ENCODE data around the gene PBRM1. TPM values are rescaled to one million over a fixed set of nuclear protein-coding genes. Genes with fewer than 3 reads are reported as not detected.
"Not testable (repeated sequence)": the region's sequence is repeated elsewhere in the genome, so short reads cannot be mapped to it uniquely, and the experiment has no call there.

Gene PBRM1
- total RNA-seq, 1 donor from 2014 or later, result 88.6 TPM

DNA sequence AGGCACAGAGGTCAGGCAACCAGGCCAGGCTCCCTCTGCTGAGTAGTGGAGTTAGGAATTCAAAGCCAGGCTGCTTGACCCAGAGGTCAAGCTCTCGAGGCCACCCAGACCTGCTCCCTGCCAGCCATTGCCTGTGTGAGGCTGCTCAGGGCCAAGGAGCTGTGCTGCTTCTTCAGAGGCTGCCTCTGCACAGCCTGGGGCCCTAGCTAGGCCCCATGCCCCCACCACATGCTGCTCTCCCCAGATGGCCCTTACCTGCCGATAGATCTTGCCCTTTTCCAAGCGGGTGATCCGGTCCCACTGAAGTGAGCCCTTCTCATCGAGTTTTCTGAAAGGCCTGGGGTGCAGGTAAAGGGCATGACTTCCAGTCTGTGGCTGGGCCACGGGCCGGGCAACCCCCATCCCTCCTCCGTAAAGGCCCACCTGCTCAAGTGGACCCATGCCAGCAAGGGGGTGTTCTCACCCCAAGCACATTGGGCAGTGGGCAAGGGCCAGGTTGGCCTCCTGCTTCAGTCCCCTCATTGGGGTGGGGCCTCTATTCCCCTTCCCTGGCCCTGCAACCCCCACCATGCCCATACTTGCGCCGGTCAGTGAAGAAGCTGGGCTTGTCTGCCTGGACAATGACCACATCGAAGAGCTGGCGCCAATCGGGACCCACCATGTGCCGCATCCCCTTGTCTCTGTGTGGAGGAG lies 158.5 kb downstream of the PBRM1 start:
- intact Hi-C loops (cut with micrococcal nuclease), result no loop called here

DNA sequence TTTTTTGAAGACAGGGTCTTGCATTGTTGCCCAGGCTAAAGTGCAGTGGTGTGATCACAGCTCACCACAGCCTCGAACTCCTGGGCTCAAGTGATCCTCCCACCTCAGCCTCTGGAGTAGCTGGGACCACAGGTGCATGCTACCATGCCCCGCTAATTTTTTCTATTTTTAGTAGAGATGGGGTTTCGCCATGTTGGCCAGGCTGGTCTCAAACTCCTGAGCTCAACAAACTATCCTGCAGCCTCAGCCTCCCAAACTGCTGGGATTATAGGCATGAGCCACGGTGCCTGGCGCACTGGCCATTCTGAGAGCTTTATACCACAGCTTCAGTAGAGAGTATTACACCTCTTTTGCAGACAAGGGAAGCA lies 159.1 kb downstream of the PBRM1 start:
- intact Hi-C loops (cut with micrococcal nuclease), result not testable (repeated sequence)

GRCh38 chr3:52525680-52526561 lies 159.8 kb downstream of the PBRM1 start:
- intact Hi-C loops (cut with micrococcal nuclease), result no loop called here

GRCh38 chr3:52524752-52525679 lies 160.7 kb downstream of the PBRM1 start:
- intact Hi-C loops (cut with micrococcal nuclease), result no loop called here

GRCh38 chr3:52524258-52524751 lies 161.4 kb downstream of the PBRM1 start:
- intact Hi-C loops (cut with micrococcal nuclease), result no loop called here

DNA sequence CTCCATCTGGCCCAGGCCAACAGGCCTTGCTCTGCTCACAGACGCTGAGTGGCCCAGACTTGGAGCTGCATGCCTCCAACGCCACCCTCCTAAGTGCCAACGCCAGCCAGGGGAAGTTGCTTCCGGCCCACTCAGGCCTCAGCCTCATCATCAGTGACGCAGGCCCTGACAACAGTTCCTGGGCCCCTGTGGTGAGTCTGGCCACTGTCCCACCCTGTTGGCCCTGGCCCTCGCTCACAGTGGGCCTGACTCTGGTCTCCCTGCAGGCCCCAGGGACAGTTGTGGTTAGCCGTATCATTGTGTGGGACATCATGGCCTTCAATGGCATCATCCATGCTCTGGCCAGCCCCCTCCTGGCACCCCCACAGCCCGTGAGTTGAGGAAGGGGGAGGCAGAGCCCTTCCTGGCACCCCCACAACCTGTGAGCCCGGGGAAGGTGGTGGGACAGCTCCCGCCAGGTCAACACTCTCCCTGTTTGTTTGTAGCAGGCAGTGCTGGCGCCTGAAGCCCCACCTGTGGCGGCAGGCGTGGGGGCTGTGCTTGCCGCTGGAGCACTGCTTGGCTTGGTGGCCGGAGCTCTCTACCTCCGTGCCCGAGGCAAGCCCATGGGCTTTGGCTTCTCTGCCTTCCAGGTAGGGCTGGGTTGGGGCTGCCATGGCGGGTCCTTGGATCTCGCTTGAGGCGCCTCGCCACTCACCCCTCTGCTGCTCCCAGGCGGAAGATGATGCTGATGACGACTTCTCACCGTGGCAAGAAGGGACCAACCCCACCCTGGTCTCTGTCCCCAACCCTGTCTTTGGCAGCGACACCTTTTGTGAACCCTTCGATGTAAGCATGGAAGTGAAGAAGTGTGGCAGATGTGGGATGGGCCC lies 162.1 kb downstream of the PBRM1 start:
- intact Hi-C loops (cut with micrococcal nuclease), result no loop called here

GRCh38 chr3:52522651-52523251 lies 163.0 kb downstream of the PBRM1 start:
- intact Hi-C loops (cut with micrococcal nuclease), result no loop called here

- intact Hi-C loops (cut with micrococcal nuclease), result no loop called here
These were observed 163.6 kb downstream of the PBRM1 start for GRCh38 chr3:52521881-52522650.

DNA sequence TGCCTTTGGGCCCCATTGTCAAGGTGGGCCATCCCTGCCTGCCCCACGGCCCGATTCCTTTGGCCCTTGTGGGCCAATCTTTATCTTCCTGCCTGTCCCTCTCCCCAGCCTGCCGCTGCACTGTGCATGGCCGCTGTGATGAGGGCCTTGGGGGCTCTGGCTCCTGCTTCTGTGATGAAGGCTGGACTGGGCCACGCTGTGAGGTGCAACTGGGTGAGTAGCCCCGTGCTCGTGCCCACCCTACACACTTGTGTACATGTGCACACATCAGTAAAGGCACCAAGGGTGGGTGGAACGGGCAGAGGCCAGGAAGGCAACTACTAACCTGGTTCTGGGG lies 164.3 kb downstream of the PBRM1 start:
- intact Hi-C loops (cut with micrococcal nuclease), result no loop called here

DNA sequence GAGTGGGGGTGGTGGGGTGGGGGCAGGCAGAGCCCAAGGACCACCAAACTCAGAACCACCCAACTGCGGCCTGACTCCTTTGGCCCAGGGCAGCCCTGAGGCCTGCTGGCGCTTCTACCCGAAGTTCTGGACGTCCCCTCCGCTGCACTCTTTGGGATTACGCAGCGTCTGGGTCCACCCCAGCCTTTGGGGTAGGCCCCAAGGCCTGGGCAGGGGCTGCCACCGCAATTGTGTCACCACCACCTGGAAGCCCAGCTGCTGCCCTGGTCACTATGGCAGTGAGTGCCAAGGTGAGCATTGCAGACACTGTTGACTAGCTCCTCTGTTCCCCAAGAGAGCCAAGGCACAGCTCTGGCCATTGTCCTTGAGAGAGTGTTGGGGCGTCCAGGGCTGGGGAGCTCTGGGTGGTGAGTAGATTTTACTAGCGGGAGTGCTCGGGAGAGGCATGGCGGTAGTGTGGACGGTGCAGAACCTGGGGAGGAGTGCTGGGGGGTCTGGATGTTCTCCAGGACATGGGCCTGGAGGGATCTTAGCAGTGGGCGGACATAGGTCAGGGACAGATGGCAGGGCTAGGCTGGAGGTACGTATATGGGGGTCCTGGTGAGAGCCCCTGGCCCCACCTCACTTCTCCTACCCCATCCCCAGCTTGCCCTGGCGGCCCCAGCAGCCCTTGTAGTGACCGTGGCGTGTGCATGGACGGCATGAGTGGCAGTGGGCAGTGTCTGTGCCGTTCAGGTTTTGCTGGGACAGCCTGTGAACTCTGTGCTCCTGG lies 164.8 kb downstream of the PBRM1 start:
- intact Hi-C loops (cut with micrococcal nuclease), result no loop called here

DNA sequence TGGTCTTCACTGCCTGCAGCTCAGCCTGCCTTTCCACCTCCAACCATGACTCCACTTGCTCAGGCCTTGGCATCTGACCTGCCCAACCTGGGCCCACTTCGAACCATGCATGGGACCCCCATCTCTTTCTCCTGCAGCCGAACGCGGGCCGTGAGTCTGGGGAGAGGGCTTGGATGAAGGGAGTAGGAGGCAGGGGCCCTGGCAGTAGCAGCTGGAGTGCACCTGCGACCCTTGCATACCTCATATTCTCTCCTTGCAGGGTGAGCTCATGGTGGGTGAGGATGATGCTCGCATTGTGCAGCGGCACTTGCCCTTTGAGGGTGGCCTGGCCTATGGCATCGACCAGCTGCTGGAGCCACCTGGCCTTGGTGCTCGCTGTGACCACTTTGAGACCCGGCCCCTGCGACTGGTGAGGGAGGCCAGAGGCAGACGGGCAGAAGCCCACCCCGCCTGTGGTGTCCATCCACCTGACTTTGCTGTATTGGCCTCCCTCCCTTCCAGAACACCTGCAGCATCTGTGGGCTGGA lies 165.5 kb downstream of the PBRM1 start:
- intact Hi-C loops (cut with micrococcal nuclease), result no loop called here

DNA sequence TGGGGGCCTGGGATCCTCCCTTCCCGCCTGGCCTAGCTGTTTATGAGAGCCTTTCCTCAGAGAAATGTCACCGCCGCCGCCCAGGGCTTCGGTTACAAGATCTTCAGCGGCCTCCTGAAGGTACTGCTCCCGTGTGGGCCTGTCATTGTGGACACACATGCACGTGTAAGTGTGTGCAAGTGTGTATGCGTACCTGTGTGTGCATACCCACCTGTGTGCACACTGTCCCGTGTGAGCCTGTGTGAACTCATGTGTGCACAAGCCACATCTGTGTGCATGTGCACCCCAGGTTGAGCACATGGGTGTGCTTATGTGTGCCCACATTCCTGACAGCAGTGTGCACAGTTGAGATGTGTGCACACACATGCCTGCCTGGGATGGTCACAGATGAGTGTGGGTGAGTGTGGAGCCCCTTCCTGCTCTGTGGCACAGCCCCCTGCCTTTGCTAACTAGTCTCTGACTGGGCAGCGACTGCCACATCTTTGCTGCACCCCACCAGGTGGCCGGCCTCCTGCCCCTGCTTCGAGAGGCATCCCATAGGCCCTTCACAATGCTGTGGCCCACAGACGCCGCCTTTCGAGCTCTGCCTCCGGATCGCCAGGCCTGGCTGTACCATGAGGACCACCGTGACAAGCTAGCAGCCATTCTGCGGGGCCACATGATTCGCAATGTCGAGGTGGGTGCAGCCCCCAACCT lies 166.1 kb downstream of the PBRM1 start:
- intact Hi-C loops (cut with micrococcal nuclease), result no loop called here

DNA sequence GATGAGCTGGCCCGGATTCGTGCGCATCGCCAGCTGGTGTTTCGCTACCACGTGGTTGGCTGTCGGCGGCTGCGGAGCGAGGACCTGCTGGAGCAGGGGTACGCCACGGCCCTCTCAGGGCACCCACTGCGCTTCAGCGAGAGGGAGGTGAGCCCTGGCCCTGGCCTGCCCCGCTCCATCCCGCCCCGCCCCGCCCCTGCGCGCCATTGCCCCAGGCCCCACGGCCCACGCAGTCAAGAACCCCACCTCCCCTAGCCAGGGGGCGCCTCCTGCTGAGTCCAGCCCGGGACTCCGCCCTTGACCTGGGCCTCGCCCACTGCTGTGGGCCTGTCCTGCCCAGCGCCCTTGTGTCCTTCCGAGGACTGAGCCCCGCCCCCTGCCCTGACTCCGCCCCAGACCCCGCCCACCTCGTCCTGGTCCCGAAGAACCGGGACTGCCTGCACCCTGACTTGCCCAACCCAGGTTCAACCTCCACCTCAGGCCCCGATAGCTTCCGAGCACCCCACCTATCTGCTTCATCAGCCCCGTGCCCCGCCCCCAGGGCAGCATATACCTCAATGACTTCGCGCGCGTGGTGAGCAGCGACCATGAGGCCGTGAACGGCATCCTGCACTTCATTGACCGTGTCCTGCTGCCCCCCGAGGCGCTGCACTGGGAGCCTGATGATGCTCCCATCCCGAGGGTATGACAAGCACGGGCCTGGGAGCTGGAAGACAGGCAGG lies 166.8 kb downstream of the PBRM1 start:
- intact Hi-C loops (cut with micrococcal nuclease), result no loop called here

GRCh38 chr3:52517796-52518722 lies 167.7 kb downstream of the PBRM1 start:
- intact Hi-C loops (cut with micrococcal nuclease), result no loop called here

DNA sequence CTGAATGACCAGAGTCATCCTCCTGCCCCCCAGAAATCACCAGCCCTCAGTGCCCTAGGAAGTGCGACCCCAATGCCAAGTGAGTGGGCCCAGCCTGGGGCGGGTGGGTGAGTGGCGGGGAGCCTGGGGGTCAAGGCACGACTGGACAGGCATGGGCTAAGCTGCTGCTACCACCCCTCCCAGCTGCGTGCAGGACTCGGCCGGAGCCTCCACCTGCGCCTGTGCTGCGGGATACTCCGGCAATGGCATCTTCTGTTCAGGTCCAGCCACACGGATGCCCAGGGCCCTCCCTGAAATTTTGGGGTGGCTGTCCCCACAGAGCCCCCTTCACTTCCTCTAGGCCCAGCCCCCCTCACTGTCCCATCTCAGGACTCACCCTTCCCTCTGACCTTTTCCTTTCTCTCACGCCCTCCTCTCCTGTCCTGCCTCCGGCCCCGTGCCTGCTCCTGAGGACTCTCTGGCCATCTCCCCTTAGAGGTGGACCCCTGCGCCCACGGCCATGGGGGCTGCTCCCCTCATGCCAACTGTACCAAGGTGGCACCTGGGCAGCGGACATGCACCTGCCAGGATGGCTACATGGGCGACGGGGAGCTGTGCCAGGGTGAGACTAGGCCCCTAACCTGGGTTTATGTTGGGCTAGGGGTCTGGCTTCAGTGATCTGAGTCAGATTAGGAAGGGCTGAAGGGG lies 169.1 kb downstream of the PBRM1 start:
- intact Hi-C loops (cut with micrococcal nuclease), result no loop called here

Data from T-helper 1 cell treated with Interleukin-12 subunit alpha and Interleukin-12 subunit beta and Interleukin-4 antibody, amounts not matched to agents 30 ng/mL and 1 ng/mL, for 36 hours (primary cell).